ENCODE results near the gene SLC46A3.

- TF ChIP-seq CTCF (IDR thresholded peaks at IDR 0.05) (no peak), EP300 (IDR thresholded peaks at IDR 0.05) (no peak)
Measured at GRCh38 chr13:28718196-28718542, 601 bp downstream of the SLC46A3 start.

All from stomach (tissue), 4 donors.